PC-9 (cell line): ENCODE measurements around the gene RANBP10.

Experiments
- EZH2 ChIP-seq: fragments of 200-600 bp; sonication (generic); IDR thresholded peaks from 2 replicates; pipeline ENCODE4 v1.8.0; 2017; ENCODE audit warnings: antibody characterized with exemption, low read depth
- TF ChIP-seq, protein P1 (sequence below): fragments of 200-600 bp; sonication (generic); conservative IDR thresholded peaks from 2 replicates; pipeline ENCODE4 v1.6.1; 2017; ENCODE audit warnings: mixed run types, antibody characterized with exemption, mild to moderate bottlenecking, moderate library complexity

- TF ChIP-seq, protein P1, sequence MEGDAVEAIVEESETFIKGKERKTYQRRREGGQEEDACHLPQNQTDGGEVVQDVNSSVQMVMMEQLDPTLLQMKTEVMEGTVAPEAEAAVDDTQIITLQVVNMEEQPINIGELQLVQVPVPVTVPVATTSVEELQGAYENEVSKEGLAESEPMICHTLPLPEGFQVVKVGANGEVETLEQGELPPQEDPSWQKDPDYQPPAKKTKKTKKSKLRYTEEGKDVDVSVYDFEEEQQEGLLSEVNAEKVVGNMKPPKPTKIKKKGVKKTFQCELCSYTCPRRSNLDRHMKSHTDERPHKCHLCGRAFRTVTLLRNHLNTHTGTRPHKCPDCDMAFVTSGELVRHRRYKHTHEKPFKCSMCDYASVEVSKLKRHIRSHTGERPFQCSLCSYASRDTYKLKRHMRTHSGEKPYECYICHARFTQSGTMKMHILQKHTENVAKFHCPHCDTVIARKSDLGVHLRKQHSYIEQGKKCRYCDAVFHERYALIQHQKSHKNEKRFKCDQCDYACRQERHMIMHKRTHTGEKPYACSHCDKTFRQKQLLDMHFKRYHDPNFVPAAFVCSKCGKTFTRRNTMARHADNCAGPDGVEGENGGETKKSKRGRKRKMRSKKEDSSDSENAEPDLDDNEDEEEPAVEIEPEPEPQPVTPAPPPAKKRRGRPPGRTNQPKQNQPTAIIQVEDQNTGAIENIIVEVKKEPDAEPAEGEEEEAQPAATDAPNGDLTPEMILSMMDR, result no peak
- no peak for TF ChIP-seq EZH2
These were observed 47.3 kb upstream of the RANBP10 start for GRCh38 chr16:67853670-67854069.
